ENCODE measurements around the gene TBP. TPM values are rescaled to one million over a fixed set of nuclear protein-coding genes. Genes with fewer than 3 reads are reported as not detected.

Gene TBP
- total and polyA plus RNA-seq, 2 experiments from 2014 or later: 15.5 to 20.2 TPM

- WGBS (ENCODE audit: low lambda C conversion rate, missing lambda C conversion rate): 89% methylated on average over 20 of the region's 20 CpGs
- Histone ChIP-seq H3K4me1 (ENCODE audit: insufficient read depth) (no peaks in the 10 kb centered on the region), H3K27ac (no peak overlapping the region)
Observed at GRCh38 chr6:170510631-170511030, 43.5 kb upstream of the TBP start.

GRCh38 chr6:170512249-170512648, 41.9 kb upstream of the TBP start:
- Histone ChIP-seq H3K36me3 (replicated peaks; ENCODE audit: insufficient read depth, low read depth) (no peaks in the 10 kb centered on the region), H4K20me1 (ENCODE audit: insufficient read depth, poor library complexity, severe bottlenecking) (no peaks in the 10 kb centered on the region), H2AFZ (no peak overlapping the region), H3K9me3 (ENCODE audit: low read depth) (no peaks in the 10 kb centered on the region), H3K4me2 (no peak overlapping the region), H3K9me2 (replicated peaks; ENCODE audit: insufficient read depth) (no peaks in the 10 kb centered on the region), H3K4me3 (no peak overlapping the region), H3K4me1 (ENCODE audit: insufficient read depth) (no peaks in the 10 kb centered on the region), H3K27ac (no peak overlapping the region), H3K79me2 (no peaks in the 10 kb centered on the region), H3K27me3 (no peaks in the 10 kb centered on the region)
- no peak for TF ChIP-seq EZH2 (IDR thresholded peaks at IDR 0.05; ENCODE audit: borderline replicate concordance)
- no peak for TF ChIP-seq CTCF (IDR thresholded peaks at IDR 0.05; ENCODE audit: poor library complexity)
- no peak for TF ChIP-seq EZH2phosphoT487 (IDR thresholded peaks at IDR 0.05; ENCODE audit: low read depth, severe bottlenecking, unreplicated experiment)
- WGBS (ENCODE audit: low lambda C conversion rate, missing lambda C conversion rate): 89% methylated on average over 4 of the region's 4 CpGs
- no peak for DNase-seq (ENCODE audit: low spot score)

More at GRCh38 chr6:170510631-170511030, 43.5 kb upstream of the TBP start:
- H2AFZ ChIP-seq: no peak overlapping the region
- TF ChIP-seq CTCF (IDR thresholded peaks at IDR 0.05; ENCODE audit: poor library complexity) (no peak), EZH2 (IDR thresholded peaks at IDR 0.05; ENCODE audit: borderline replicate concordance) (no peak), EZH2phosphoT487 (IDR thresholded peaks at IDR 0.05; ENCODE audit: low read depth, severe bottlenecking, unreplicated experiment) (no peak)
- H3K79me2 ChIP-seq: no peaks in the 10 kb centered on the region
- H3K27me3 ChIP-seq: no peaks in the 10 kb centered on the region
- H3K9me2 ChIP-seq (replicated peaks; ENCODE audit: insufficient read depth): no peaks in the 10 kb centered on the region
- H3K36me3 ChIP-seq (replicated peaks; ENCODE audit: insufficient read depth, low read depth): no peaks in the 10 kb centered on the region
- H4K20me1 ChIP-seq (ENCODE audit: insufficient read depth, poor library complexity, severe bottlenecking): no peaks in the 10 kb centered on the region
- DNase-seq (ENCODE audit: low spot score): no peak
- H3K9me3 ChIP-seq (ENCODE audit: low read depth): no peaks in the 10 kb centered on the region
- no peak overlapping the region for H3K4me3 ChIP-seq
- no peak overlapping the region for H3K4me2 ChIP-seq

- H3K9me3 ChIP-seq (ENCODE audit: low read depth): no peaks in the 10 kb centered on the region
- no peak overlapping the region for H3K4me2 ChIP-seq
- H4K20me1 ChIP-seq (ENCODE audit: insufficient read depth, poor library complexity, severe bottlenecking): no peaks in the 10 kb centered on the region
- H3K9me2 ChIP-seq (replicated peaks; ENCODE audit: insufficient read depth): no peaks in the 10 kb centered on the region
- WGBS (ENCODE audit: low lambda C conversion rate, missing lambda C conversion rate): 96% methylated on average over 1 of the region's 1 CpG
- TF ChIP-seq EZH2 (IDR thresholded peaks at IDR 0.05; ENCODE audit: borderline replicate concordance): no peak
- H3K4me1 ChIP-seq (ENCODE audit: insufficient read depth): no peaks in the 10 kb centered on the region
- no peak overlapping the region for H2AFZ ChIP-seq
- H3K79me2 ChIP-seq: no peaks in the 10 kb centered on the region
- H3K4me3 ChIP-seq: no peak overlapping the region
- no peak for DNase-seq (ENCODE audit: low spot score)
- H3K36me3 ChIP-seq (replicated peaks; ENCODE audit: insufficient read depth, low read depth): no peaks in the 10 kb centered on the region
- H3K27me3 ChIP-seq: no peaks in the 10 kb centered on the region
- no peak overlapping the region for H3K27ac ChIP-seq
Observed at GRCh38 chr6:170514908-170515307, 39.3 kb upstream of the TBP start.

GRCh38 chr6:170516783-170517616, 37.2 kb upstream of the TBP start:
- no peaks in the 10 kb centered on the region for H3K36me3 ChIP-seq (replicated peaks; ENCODE audit: insufficient read depth, low read depth)
- H2AFZ ChIP-seq: peak overlapping the region; percentile 30
- no peaks in the 10 kb centered on the region for H3K79me2 ChIP-seq
- H3K4me3 ChIP-seq: no peak overlapping the region
- no peaks in the 10 kb centered on the region for H3K9me3 ChIP-seq (ENCODE audit: low read depth)
- no peak overlapping the region for H3K4me2 ChIP-seq
- no peaks in the 10 kb centered on the region for H3K4me1 ChIP-seq (ENCODE audit: insufficient read depth)
- TF ChIP-seq CTCF (IDR thresholded peaks at IDR 0.05; ENCODE audit: poor library complexity) (peak; percentile 71), EZH2 (IDR thresholded peaks at IDR 0.05; ENCODE audit: borderline replicate concordance) (no peak)
- H3K27me3 ChIP-seq: no peaks in the 10 kb centered on the region
- no peaks in the 10 kb centered on the region for H4K20me1 ChIP-seq (ENCODE audit: insufficient read depth, poor library complexity, severe bottlenecking)
- no peak overlapping the region for H3K27ac ChIP-seq
- peak; percentile 80 for DNase-seq (ENCODE audit: low spot score)
- H3K9me2 ChIP-seq (replicated peaks; ENCODE audit: insufficient read depth): no peaks in the 10 kb centered on the region
- 3% methylated on average over 4 of the region's 4 CpGs for WGBS (ENCODE audit: low lambda C conversion rate, missing lambda C conversion rate)

Data from hepatocyte (in vitro differentiated cells).